Measurements from ENCODE around the gene TSR1.

GRCh38 chr17:2279707-2280106 is 56.5 kb downstream of the TSR1 start:
- TF ChIP-seq CTCF (conservative IDR thresholded peaks at IDR 0.05): no peak
- TF ChIP-seq EZH2 (IDR thresholded peaks at IDR 0.05; ENCODE audit: low read depth): no peak
